Activated CD4-positive, alpha-beta T cell treated with anti-CD3 and anti-CD28 coated beads for 36 hours (primary cell): ENCODE results near the gene NFKBIB. TPM values are rescaled to one million over a fixed set of nuclear protein-coding genes. Genes with fewer than 3 reads are reported as not detected.

ENCODE experiments used
- total RNA-seq, 2 experiments: library from RNA; stranded (reverse); gene quantifications; one replicate each; pipeline ENCODE4 v1.2.3, GENCODE V29; 2021

NFKBIB gene
- total RNA-seq, 2 experiments from 2014 or later: 49.4 to 52.5 TPM

Other genes starting within 250 kb of the NFKBIB start
- gene CAPN12, start 155.5 kb upstream of the NFKBIB start, total RNA-seq: 1 to 10 TPM; 4.4 to 4.9 TPM
- not detected for gene LGALS7, start 126.5 kb upstream of the NFKBIB start, total RNA-seq
- not detected for gene LGALS7B, start 110.8 kb upstream of the NFKBIB start, total RNA-seq
- gene LGALS4, start 87.0 kb upstream of the NFKBIB start, total RNA-seq: 1 to 10 TPM in 1 of 2 experiments, under 1 TPM in 1; 0.59 to 1.1 TPM
- 100 to 1,000 TPM; 114 to 154 TPM for gene ECH1, start 68.2 kb upstream of the NFKBIB start, total RNA-seq
- gene HNRNPL, start 50.0 kb upstream of the NFKBIB start, total RNA-seq: 100 to 1,000 TPM; 714 to 722 TPM
- 10 to 100 TPM; 85.8 to 90.3 TPM for gene RINL, start 21.7 kb upstream of the NFKBIB start, total RNA-seq
- 10 to 100 TPM; 17.8 to 23.1 TPM for gene SIRT2, start 351 bp upstream of the NFKBIB start, total RNA-seq
- under 1 TPM; 0.34 to 0.54 TPM for gene CCER2, start 12.2 kb downstream of the NFKBIB start, total RNA-seq
- 10 to 100 TPM; 36.7 to 39.4 TPM for gene SARS2, start 30.8 kb downstream of the NFKBIB start, total RNA-seq
- 10 to 100 TPM; 62.4 to 76.0 TPM for gene MRPS12, start 31.0 kb downstream of the NFKBIB start, total RNA-seq
- not detected for gene FBXO17, start 75.8 kb downstream of the NFKBIB start, total RNA-seq
- under 1 TPM; 0.71 to 0.90 TPM for gene FBXO27, start 132.6 kb downstream of the NFKBIB start, total RNA-seq
- not detected for gene ACP7, start 184.4 kb downstream of the NFKBIB start, total RNA-seq
- gene PAK4, start 225.8 kb downstream of the NFKBIB start, total RNA-seq: 10 to 100 TPM; 14.2 to 22.6 TPM